HepG2 (cell line): Measurements from ENCODE around the gene AHCY. TPM values are rescaled to one million over a fixed set of nuclear protein-coding genes. Genes with fewer than 3 reads are reported as not detected.

Experiments
- ELF1 ChIP-seq: sonication (generic); formaldehyde crosslinking; IDR thresholded peaks from 2 replicates; pipeline ENCODE4 v1.4.0; 2020; ENCODE audit warnings: missing genetic modification reagents
- MAF1 ChIP-seq: sonication (generic); formaldehyde crosslinking; IDR thresholded peaks from 2 replicates; pipeline ENCODE4 v1.5.0; 2020; ENCODE audit warnings: missing genetic modification reagents, borderline replicate concordance
- NFKBIZ ChIP-seq: IDR thresholded peaks from 2 replicates; pipeline ENCODE4 v1.6.1; 2018; ENCODE audit warnings: missing genetic modification reagents, missing compliant biosample characterization
- POLR2G ChIP-seq: fragments of 200-400 bp; formaldehyde crosslinking; IDR thresholded peaks from 2 replicates; pipeline ENCODE4 v1.6.1; 2018; ENCODE audit warnings: mild to moderate bottlenecking, low read depth, low read length, moderate library complexity
- SOX6 ChIP-seq, 2 experiments: fragments of 450-650 bp in 1 of 2; sonication (generic) in 1 of 2; formaldehyde crosslinking in 1 of 2; IDR thresholded peaks; 2 replicates each; pipeline versions ENCODE4 v1.4.0 to v1.6.1; 2017 to 2020; ENCODE audit warnings: antibody characterized with exemption in 1 of 2, mild to moderate bottlenecking in 1 of 2, missing genetic modification reagents in 1 of 2
- SRF ChIP-seq: IDR thresholded peaks from 2 replicates; pipeline ENCODE4 v1.6.1; 2011; ENCODE audit warnings: mild to moderate bottlenecking, low read depth, low read length, moderate library complexity
- TMF1 ChIP-seq: sonication (generic); formaldehyde crosslinking; IDR thresholded peaks from 2 replicates; pipeline ENCODE4 v1.8.1; 2022; ENCODE audit warnings: low read depth, missing genetic modification reagents
- TP53 ChIP-seq: sonication (generic); formaldehyde crosslinking; conservative IDR thresholded peaks from 2 replicates; pipeline ENCODE4 v1.4.0; 2020; ENCODE audit warnings: missing genetic modification reagents
- YEATS2 ChIP-seq: sonication (generic); formaldehyde crosslinking; IDR thresholded peaks from 2 replicates; pipeline ENCODE4 v1.4.0; 2020; ENCODE audit warnings: missing genetic modification reagents, borderline replicate concordance
- ZNF20 ChIP-seq: sonication (generic); formaldehyde crosslinking; IDR thresholded peaks from 2 replicates; pipeline ENCODE4 v1.4.0; 2020; ENCODE audit warnings: mild to moderate bottlenecking, moderate library complexity, missing genetic modification reagents
- ZNF253 ChIP-seq: sonication (generic); formaldehyde crosslinking; IDR thresholded peaks from 2 replicates; pipeline ENCODE4 v1.8.0; 2022; ENCODE audit warnings: mild to moderate bottlenecking, missing genetic modification reagents, borderline replicate concordance
- ZNF354B ChIP-seq: sonication (generic); formaldehyde crosslinking; IDR thresholded peaks from 2 replicates; pipeline ENCODE4 v1.8.0; 2022; ENCODE audit warnings: mild to moderate bottlenecking, missing genetic modification reagents
- ZNF678 ChIP-seq: sonication (generic); formaldehyde crosslinking; IDR thresholded peaks from 2 replicates; pipeline ENCODE4 v1.4.0; 2020; ENCODE audit warnings: mild to moderate bottlenecking, missing genetic modification reagents
- ZSCAN9 ChIP-seq: IDR thresholded peaks from 2 replicates; pipeline ENCODE4 v1.6.1; 2016; ENCODE audit warnings: borderline replicate concordance
- polyA plus RNA-seq, 8 experiments: library from polyadenylated mRNA; depleted of rRNA in 3 of 8; stranded (reverse) in 7 of 8; unstranded in 1 of 8; fragments of >200 nt; fragmentation: Illumina TruSeq in 4 of 8; extraction: Trizol in 4 of 8; gene quantifications; 2 replicates each; pipeline versions ENCODE4 v1.2.1 to v1.2.3, GENCODE V29; 2011 to 2016; ENCODE audit warnings: low read depth in 4 of 8, missing spikeins in 1 of 8, mixed read lengths in 1 of 8; ENCODE audit not compliant: insufficient read depth in 1 of 8
- total RNA-seq, 5 experiments: library from RNA; depleted of rRNA; stranded (reverse); fragments of >200 nt; fragmentation: Illumina TruSeq; extraction: Trizol; gene quantifications; 2 replicates each; pipeline ENCODE4 v1.2.3, GENCODE V29; 2016; ENCODE audit warnings: low read depth in 1 of 5
- TF ChIP-seq, protein P1 (sequence below): sonication (generic); formaldehyde crosslinking; IDR thresholded peaks from 2 replicates; pipeline ENCODE4 v1.4.0; 2020; ENCODE audit warnings: missing genetic modification reagents
- TF ChIP-seq, protein P2 (sequence below): sonication (generic); formaldehyde crosslinking; IDR thresholded peaks from 2 replicates; pipeline ENCODE4 v1.5.0; 2020; ENCODE audit warnings: mild to moderate bottlenecking, missing genetic modification reagents, borderline replicate concordance
- TF ChIP-seq, protein P3 (sequence below): sonication (generic); formaldehyde crosslinking; IDR thresholded peaks from 2 replicates; pipeline ENCODE4 v1.4.0; 2020; ENCODE audit warnings: missing genetic modification reagents, borderline replicate concordance
- TF ChIP-seq, protein P4 (sequence below): sonication (generic); formaldehyde crosslinking; IDR thresholded peaks from 2 replicates; pipeline ENCODE4 v1.5.0; 2020; ENCODE audit warnings: mild to moderate bottlenecking, missing genetic modification reagents

AHCY gene
- total and polyA plus RNA-seq, 2 of the 13 experiments (the other 11 are each of a cell fraction or from before 2014, with no cell fraction given), result 407 to 419 TPM

DNA sequence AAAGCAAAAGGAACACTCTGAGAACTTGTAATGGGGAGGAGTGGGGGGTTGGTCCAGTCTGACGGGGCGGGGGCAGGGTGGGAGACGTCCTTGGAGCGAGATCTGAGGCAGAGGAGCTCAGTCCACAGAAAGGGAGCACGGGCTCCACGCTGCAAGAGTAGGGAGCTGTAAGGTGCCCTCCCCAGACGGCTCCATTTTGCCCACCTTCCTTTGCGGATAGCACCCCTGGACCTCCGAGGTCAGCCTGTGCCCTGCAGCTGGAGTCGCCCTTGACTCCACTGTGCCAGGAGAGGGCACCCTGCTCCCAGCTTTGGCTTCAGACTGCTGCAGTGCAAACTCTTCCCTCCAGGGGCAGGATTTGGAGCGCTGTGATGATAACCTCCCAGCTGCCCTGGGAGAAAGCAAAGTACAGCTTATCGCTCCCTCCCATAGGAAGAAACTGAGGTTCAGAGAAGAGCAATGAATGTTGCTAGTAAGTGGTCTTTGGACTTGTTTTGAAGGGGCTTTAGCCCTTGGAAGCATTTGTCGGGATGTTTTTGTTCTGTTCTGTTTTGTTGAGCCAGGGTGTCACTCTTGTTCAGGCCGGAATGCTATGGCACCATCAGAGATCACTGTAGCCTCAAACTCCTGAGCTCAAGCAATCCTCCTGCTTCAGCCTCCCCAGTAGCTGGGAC is 9.5 kb upstream of the AHCY start (continued):
- TF ChIP-seq SOX6 (IDR thresholded peaks at IDR 0.05) (no peak), SOX6 (CRISPR knock-in tag; IDR thresholded peaks at IDR 0.05) (peak; percentile 84), ZNF253 (CRISPR knock-in tag) (no peak), ZNF354B (CRISPR knock-in tag) (no peak), ZSCAN9 (CRISPR knock-in tag) (peak; percentile 96), TMF1 (CRISPR knock-in tag) (no peak), NFKBIZ (CRISPR knock-in tag) (peak; percentile 95), ZNF678 (CRISPR knock-in tag) (0 out of 2 replicates have a peak, but pooled peaks have one; percentile 11), SRF (no peak), TP53 (CRISPR knock-in tag) (no peak), ELF1 (peak; percentile 77), POLR2G (no peak), ZNF20 (CRISPR knock-in tag) (no peak), YEATS2 (peak; percentile 71; the same call in 1 of the 2 replicates), MAF1 (CRISPR knock-in tag) (no peak)
- TF ChIP-seq, protein P1, sequence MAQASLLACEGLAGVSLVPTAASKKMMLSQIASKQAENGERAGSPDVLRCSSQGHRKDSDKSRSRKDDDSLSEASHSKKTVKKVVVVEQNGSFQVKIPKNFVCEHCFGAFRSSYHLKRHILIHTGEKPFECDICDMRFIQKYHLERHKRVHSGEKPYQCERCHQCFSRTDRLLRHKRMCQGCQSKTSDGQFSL (CRISPR knock-in tag), result 0 out of 2 replicates have a peak, but pooled peaks have one; percentile 5
- TF ChIP-seq, protein P2, sequence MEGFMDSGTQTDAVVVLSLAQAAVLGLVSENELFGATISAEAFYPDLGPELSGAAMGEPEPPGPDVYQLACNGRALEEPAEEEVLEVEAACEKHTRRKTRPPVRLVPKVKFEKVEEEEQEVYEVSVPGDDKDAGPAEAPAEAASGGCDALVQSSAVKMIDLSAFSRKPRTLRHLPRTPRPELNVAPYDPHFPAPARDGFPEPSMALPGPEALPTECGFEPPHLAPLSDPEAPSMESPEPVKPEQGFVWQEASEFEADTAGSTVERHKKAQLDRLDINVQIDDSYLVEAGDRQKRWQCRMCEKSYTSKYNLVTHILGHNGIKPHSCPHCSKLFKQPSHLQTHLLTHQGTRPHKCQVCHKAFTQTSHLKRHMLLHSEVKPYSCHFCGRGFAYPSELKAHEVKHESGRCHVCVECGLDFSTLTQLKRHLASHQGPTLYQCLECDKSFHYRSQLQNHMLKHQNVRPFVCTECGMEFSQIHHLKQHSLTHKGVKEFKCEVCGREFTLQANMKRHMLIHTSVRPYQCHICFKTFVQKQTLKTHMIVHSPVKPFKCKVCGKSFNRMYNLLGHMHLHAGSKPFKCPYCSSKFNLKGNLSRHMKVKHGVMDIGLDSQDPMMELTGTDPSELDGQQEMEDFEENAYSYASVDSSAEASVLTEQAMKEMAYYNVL, result peak; percentile 75; the same call in 1 of the 2 replicates
- TF ChIP-seq, protein P3, sequence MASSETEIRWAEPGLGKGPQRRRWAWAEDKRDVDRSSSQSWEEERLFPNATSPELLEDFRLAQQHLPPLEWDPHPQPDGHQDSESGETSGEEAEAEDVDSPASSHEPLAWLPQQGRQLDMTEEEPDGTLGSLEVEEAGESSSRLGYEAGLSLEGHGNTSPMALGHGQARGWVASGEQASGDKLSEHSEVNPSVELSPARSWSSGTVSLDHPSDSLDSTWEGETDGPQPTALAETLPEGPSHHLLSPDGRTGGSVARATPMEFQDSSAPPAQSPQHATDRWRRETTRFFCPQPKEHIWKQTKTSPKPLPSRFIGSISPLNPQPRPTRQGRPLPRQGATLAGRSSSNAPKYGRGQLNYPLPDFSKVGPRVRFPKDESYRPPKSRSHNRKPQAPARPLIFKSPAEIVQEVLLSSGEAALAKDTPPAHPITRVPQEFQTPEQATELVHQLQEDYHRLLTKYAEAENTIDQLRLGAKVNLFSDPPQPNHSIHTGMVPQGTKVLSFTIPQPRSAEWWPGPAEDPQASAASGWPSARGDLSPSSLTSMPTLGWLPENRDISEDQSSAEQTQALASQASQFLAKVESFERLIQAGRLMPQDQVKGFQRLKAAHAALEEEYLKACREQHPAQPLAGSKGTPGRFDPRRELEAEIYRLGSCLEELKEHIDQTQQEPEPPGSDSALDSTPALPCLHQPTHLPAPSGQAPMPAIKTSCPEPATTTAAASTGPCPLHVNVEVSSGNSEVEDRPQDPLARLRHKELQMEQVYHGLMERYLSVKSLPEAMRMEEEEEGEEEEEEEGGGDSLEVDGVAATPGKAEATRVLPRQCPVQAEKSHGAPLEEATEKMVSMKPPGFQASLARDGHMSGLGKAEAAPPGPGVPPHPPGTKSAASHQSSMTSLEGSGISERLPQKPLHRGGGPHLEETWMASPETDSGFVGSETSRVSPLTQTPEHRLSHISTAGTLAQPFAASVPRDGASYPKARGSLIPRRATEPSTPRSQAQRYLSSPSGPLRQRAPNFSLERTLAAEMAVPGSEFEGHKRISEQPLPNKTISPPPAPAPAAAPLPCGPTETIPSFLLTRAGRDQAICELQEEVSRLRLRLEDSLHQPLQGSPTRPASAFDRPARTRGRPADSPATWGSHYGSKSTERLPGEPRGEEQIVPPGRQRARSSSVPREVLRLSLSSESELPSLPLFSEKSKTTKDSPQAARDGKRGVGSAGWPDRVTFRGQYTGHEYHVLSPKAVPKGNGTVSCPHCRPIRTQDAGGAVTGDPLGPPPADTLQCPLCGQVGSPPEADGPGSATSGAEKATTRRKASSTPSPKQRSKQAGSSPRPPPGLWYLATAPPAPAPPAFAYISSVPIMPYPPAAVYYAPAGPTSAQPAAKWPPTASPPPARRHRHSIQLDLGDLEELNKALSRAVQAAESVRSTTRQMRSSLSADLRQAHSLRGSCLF (CRISPR knock-in tag), result no peak
- TF ChIP-seq, protein P4, sequence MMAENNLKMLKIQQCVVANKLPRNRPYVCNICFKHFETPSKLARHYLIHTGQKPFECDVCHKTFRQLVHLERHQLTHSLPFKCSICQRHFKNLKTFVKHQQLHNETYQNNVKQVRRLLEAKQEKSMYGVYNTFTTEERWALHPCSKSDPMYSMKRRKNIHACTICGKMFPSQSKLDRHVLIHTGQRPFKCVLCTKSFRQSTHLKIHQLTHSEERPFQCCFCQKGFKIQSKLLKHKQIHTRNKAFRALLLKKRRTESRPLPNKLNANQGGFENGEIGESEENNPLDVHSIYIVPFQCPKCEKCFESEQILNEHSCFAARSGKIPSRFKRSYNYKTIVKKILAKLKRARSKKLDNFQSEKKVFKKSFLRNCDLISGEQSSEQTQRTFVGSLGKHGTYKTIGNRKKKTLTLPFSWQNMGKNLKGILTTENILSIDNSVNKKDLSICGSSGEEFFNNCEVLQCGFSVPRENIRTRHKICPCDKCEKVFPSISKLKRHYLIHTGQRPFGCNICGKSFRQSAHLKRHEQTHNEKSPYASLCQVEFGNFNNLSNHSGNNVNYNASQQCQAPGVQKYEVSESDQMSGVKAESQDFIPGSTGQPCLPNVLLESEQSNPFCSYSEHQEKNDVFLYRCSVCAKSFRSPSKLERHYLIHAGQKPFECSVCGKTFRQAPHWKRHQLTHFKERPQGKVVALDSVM (CRISPR knock-in tag), result peak; percentile 98
